Fibroblast of the aortic adventitia (primary cell): ENCODE measurements around the gene ARID5B. TPM values are rescaled to one million over a fixed set of nuclear protein-coding genes. Genes with fewer than 3 reads are reported as not detected.
A peak's percentile ranks its signal among the peaks of the same experiment; 100 is the strongest.

Source experiments
- DNase-seq: peaks from one replicate; pipeline ENCODE4 v3.0.0-alpha.2; 2010; ENCODE audit warnings: low read depth
- H3K4me3 ChIP-seq: 2 replicates; pipeline ENCODE4 v1.5.1; 2011; ENCODE audit warnings: low read depth, mild to moderate bottlenecking, control low read depth, low read length, moderate library complexity
- CTCF ChIP-seq: IDR thresholded peaks from 2 replicates; pipeline ENCODE4 v1.5.1; 2011; ENCODE audit warnings: mild to moderate bottlenecking, low read length, control low read depth, inconsistent platforms; ENCODE audit not compliant: insufficient read depth
- total RNA-seq: library from RNA; depleted of rRNA; stranded (reverse); fragments of >200 nt; gene quantifications from 2 replicates; pipeline ENCODE4 v1.2.3, GENCODE V29; 2012; ENCODE audit warnings: low replicate concordance

Gene ARID5B
- total RNA-seq, 1 donor = 87.9 TPM

DNA sequence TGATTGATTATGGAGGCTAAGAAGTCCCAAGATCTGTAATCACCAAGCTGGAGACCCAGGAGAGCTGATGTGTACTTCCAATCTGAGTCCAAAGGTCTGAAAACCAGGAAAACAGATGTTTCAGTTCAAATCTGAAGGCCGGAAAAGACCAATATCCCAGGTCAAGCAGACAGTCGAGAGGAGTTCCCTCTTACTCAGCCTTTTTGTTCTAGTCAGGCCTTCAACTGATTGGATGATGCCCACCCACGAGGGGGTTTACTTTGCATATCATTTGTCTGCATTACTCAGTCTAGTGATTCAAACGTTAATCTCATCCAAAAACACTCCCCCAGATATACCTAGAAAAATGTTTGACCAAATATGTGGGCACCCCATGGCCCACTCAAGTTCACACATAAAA, 7.4 kb upstream of the ARID5B start:
- no peak for DNase-seq
- no peak overlapping the region for H3K4me3 ChIP-seq
- no peak for TF ChIP-seq CTCF

DNA sequence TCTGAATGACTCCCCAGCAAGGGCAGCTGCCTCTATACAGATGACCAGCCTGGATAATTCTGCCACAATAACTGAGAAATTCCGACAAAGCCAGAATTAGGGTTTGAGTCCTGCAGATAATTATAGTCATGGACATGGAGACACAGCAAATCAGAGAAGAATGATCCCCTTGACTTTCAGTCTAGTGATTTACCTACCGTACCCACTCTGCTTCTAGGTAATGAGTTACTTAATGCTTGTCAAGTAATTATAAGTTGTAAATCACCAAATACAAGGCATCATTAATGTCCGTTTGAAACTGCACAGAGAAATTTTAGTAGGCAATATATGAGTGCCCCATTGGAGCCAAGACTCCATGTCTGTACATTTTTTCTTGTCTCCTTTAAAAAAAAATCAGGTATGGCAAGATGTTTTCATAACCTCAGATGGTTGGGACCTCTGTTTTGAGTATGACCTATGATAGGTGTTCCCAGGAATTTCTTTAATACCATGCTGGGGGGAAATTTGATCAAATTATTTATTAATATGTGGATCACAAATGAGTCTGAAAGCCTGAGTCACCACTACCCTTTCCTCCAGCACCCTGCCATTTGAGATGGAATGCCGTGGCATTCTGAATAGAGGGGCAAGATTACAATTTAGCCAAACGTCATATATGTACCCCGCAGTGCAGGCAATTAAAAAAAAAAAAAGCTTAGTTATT, 5.5 kb upstream of the ARID5B start:
- no peak for DNase-seq
- no peak overlapping the region for H3K4me3 ChIP-seq
- no peak for TF ChIP-seq CTCF

DNA sequence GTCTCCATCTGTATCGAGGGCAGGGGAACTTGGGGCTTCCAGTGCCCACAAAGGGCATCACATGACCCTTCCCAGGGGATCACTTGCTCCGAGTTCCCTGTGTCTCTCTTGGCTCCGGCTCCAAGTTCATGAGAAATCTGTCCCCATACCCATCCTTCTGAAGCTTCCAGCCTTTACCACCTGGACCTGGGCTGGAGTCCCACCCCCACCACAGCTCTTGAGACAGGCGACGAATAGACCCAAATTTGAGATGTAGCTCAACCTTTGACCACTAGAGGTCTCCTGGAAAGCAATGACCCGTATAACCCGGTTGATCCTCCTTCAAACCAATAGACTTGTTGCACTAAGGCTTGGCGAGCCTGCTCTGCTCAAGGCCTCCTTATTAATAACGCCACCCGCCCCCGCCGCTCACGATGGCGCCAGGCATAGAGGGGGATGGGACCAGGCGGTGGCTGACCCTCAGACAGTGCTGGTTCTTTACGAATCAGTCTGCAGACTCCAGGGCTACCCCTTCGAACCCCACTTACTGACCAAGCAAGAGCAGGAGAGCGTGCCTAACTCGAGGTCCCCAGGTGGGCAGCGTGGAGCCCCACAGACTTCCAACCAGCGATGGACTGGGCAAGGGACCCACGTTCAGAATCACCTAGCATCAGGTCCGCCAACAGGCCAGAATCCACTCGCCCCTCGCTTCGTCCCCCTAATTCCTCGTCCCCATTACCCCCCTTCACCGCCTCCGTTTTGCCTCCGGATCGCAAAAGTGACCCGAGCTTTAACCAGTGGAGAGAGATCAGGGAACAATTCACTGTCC, 4.4 kb upstream of the ARID5B start:
- DNase-seq = peak; percentile 83

DNA sequence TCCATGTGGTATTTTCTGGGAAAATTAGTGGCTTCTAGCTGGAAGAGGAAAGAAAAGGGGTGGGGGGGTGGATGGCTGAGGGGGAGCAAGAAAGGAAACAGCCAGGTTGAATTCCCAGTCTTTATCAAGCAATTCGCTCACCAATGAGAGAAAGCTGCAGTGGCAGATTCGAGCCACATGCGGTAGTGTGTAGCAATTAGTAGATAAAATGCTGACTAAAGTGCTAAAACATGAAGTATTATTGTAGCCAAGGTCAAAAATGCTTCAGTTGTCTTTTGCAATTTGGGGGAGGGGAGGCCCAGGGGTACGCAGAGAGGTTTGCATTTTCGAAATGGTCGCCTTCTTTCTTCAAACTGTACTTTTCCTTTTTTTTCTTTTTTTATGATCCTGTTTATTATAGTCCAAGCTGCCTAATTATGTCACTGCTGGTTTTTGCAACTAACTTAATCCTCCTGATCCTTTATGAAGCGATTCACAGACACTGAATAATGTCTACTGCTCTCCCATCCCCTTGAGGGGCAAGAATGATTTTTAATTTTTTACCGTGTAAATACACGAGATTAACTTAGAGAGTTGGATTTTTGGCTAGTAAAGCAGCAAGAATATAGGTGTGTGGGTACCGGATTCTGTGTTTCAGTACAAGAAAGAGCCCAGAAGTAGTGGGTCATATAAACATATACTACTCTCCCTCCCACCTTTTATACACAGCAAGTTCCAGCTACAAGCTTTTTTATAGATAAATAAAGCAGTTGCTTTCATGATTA, 3.6 kb upstream of the ARID5B start:
- peak; percentile 61 for TF ChIP-seq CTCF
- peak; percentile 67 for DNase-seq
- H3K4me3 ChIP-seq = peak overlapping the region; percentile 41

More for the DNA sequence above, 4.4 kb upstream of the ARID5B start:
- H3K4me3 ChIP-seq = peak overlapping the region; percentile 41
- TF ChIP-seq CTCF = peak; percentile 75

- no peak for DNase-seq
- no peak overlapping the region for H3K4me3 ChIP-seq
- no peak for TF ChIP-seq CTCF
These were observed 3.1 kb upstream of the ARID5B start for GRCh38 chr10:61898435-61898778.

- no peak for TF ChIP-seq CTCF
- DNase-seq = peak; percentile 64
- no peak overlapping the region for H3K4me3 ChIP-seq
These were observed 2.4 kb upstream of the ARID5B start for GRCh38 chr10:61899069-61899531.
